Mesothelial cell of epicardium (in vitro differentiated cells): ENCODE measurements around the gene VSIG10L2. TPM values are rescaled to one million over a fixed set of nuclear protein-coding genes. Genes with fewer than 3 reads are reported as not detected.

Source experiments
- DNase-seq, 2 experiments: peaks; one replicate each; pipeline ENCODE4 v3.0.0; 2021; ENCODE audit warnings: low spot score in 2 of 2; ENCODE audit not compliant: unreplicated experiment in 2 of 2
- H3K27ac Mint-ChIP-seq: 2 replicates; pipeline ENCODE4 v1.8.0; 2021; ENCODE audit warnings: mixed read lengths
- H3K27me3 Mint-ChIP-seq: 2 replicates; pipeline ENCODE4 v1.8.0; 2021; ENCODE audit warnings: low read depth, mixed read lengths
- H3K36me3 Mint-ChIP-seq: 2 replicates; pipeline ENCODE4 v1.8.0; 2021; ENCODE audit warnings: mixed read lengths
- H3K4me1 Mint-ChIP-seq: 2 replicates; pipeline ENCODE4 v1.8.0; 2021; ENCODE audit warnings: mixed read lengths
- H3K4me3 Mint-ChIP-seq: 2 replicates; pipeline ENCODE4 v1.8.0; 2021; ENCODE audit warnings: mild to moderate bottlenecking, moderate library complexity, mixed read lengths
- H3K9me3 Mint-ChIP-seq: 2 replicates; pipeline ENCODE4 v1.8.0; 2021; ENCODE audit warnings: mixed read lengths
- CTCF ChIP-seq: fragments of 200-600 bp; sonication (generic); IDR thresholded peaks from one replicate; pipeline ENCODE4 v1.5.0; 2021; ENCODE audit warnings: antibody characterized with exemption; ENCODE audit not compliant: unreplicated experiment
- total RNA-seq: library from RNA; stranded (reverse); gene quantifications from 3 replicates; pipeline ENCODE4 v1.2.1, GENCODE V29; 2021

The VSIG10L2 gene
- total RNA-seq, 1 donor from 2014 or later: not detected

DNA sequence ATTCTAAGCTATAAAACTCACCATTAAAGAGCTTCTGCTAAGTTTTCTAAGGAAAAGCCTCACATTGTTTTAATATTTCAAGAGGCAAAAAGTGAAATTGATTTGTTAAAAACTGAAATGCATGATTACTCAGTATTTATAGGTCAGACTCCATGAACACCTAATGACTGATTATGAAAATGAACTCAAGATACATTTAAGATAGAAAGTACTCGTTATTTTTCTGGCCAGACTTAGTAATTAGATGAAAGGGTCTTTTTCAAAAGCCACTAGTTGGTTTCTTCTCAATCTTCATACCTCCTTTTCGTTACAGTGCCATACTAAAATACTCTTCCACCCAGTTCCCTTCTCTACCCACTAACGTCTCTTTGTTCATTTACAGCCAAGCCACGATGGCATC is 56.3 kb downstream of the VSIG10L2 start:
- H3K27me3 Mint-ChIP-seq: no peaks in the 10 kb centered on the region
- H3K4me1 Mint-ChIP-seq: peaks cover 6% of the 10 kb centered on the region
- H3K9me3 Mint-ChIP-seq: no peaks in the 10 kb centered on the region
- peaks cover 56% of the 10 kb centered on the region for H3K36me3 Mint-ChIP-seq
- TF ChIP-seq CTCF: no peak
- no peak overlapping the region for H3K4me3 Mint-ChIP-seq
- no peak for DNase-seq
- peak overlapping the region; percentile 1 for H3K27ac Mint-ChIP-seq

Other genes starting within 250 kb of the VSIG10L2 start
- gene PATE1, start 199.8 kb upstream of the VSIG10L2 start, total RNA-seq: not detected in 3 replicates
- 0.20 TPM in 2 of 3 replicates, not detected in the other for gene PATE2, start 167.2 kb upstream of the VSIG10L2 start, total RNA-seq
- not detected in 3 replicates for gene PATE3, start 157.9 kb upstream of the VSIG10L2 start, total RNA-seq
- not detected in 3 replicates for gene PATE4, start 112.7 kb upstream of the VSIG10L2 start, total RNA-seq
- gene HYLS1, start 58.4 kb upstream of the VSIG10L2 start, total RNA-seq: 5.2 to 5.8 TPM (median 5.4 TPM) in 3 replicates
- 9.1 to 9.9 TPM (median 9.7 TPM) in 3 replicates for gene PUS3, start 42.8 kb upstream of the VSIG10L2 start, total RNA-seq
- gene DDX25, start 41.5 kb upstream of the VSIG10L2 start, total RNA-seq: 0.98 to 1.7 TPM (median 1.1 TPM) in 3 replicates
- gene CDON, start 116.8 kb downstream of the VSIG10L2 start, total RNA-seq: 159 to 180 TPM (median 165 TPM) in 3 replicates